Measurements from ENCODE around the gene EIF3D. TPM values are rescaled to one million over a fixed set of nuclear protein-coding genes. Genes with fewer than 3 reads are reported as not detected.
A peak's percentile ranks its signal among the peaks of the same experiment; 100 is the strongest.

Gene EIF3D
- total RNA-seq, 1 donor, result 393 TPM

- no peaks in the 10 kb centered on the region for H3K79me2 ChIP-seq (ENCODE audit: insufficient read depth, low read length)
- no peaks in the 10 kb centered on the region for H3K36me3 ChIP-seq (ENCODE audit: insufficient read depth, low read length)
- H3K9me3 ChIP-seq (ENCODE audit: low read depth, low read length), result no peaks in the 10 kb centered on the region
- no peak overlapping the region for H3K27ac ChIP-seq (ENCODE audit: low read depth, low read length)
- H4K20me1 ChIP-seq (ENCODE audit: insufficient read depth, low read length), result peaks cover 2% of the 10 kb centered on the region
- peak; percentile 22 for DNase-seq (ENCODE audit: insufficient read length, low spot score, missing footprints)
- H3K4me1 ChIP-seq (ENCODE audit: insufficient read depth, low read length), result peaks cover 5% of the 10 kb centered on the region
- no peak overlapping the region for H2AFZ ChIP-seq (ENCODE audit: low read length)
- H3K4me3 ChIP-seq (ENCODE audit: insufficient read depth, low read length), result no peak overlapping the region
- TF ChIP-seq, protein P1, sequence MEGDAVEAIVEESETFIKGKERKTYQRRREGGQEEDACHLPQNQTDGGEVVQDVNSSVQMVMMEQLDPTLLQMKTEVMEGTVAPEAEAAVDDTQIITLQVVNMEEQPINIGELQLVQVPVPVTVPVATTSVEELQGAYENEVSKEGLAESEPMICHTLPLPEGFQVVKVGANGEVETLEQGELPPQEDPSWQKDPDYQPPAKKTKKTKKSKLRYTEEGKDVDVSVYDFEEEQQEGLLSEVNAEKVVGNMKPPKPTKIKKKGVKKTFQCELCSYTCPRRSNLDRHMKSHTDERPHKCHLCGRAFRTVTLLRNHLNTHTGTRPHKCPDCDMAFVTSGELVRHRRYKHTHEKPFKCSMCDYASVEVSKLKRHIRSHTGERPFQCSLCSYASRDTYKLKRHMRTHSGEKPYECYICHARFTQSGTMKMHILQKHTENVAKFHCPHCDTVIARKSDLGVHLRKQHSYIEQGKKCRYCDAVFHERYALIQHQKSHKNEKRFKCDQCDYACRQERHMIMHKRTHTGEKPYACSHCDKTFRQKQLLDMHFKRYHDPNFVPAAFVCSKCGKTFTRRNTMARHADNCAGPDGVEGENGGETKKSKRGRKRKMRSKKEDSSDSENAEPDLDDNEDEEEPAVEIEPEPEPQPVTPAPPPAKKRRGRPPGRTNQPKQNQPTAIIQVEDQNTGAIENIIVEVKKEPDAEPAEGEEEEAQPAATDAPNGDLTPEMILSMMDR (IDR thresholded peaks at IDR 0.05; ENCODE audit: extremely low read depth, low read depth, low read length), result no peak
- peaks cover 6% of the 10 kb centered on the region for H3K27me3 ChIP-seq (ENCODE audit: insufficient read depth, low read length)
- no peak overlapping the region for H3K4me2 ChIP-seq (ENCODE audit: insufficient read depth, low read length)
Observed at GRCh38 chr22:36573815-36574363, 44.9 kb upstream of the EIF3D start.

GRCh38 chr22:36571991-36572390, 43.0 kb upstream of the EIF3D start:
- no peak for DNase-seq (ENCODE audit: insufficient read length, low spot score, missing footprints)
- peaks cover 3% of the 10 kb centered on the region for H3K27me3 ChIP-seq (ENCODE audit: insufficient read depth, low read length)
- no peaks in the 10 kb centered on the region for H3K36me3 ChIP-seq (ENCODE audit: insufficient read depth, low read length)
- peaks cover 5% of the 10 kb centered on the region for H3K4me1 ChIP-seq (ENCODE audit: insufficient read depth, low read length)
- peaks cover 2% of the 10 kb centered on the region for H4K20me1 ChIP-seq (ENCODE audit: insufficient read depth, low read length)
- TF ChIP-seq, protein P1 (IDR thresholded peaks at IDR 0.05; ENCODE audit: extremely low read depth, low read depth, low read length), result no peak
- H3K4me3 ChIP-seq (ENCODE audit: insufficient read depth, low read length), result no peak overlapping the region
- H3K79me2 ChIP-seq (ENCODE audit: insufficient read depth, low read length), result no peaks in the 10 kb centered on the region
- H3K9me3 ChIP-seq (ENCODE audit: low read depth, low read length), result no peaks in the 10 kb centered on the region
- H2AFZ ChIP-seq (ENCODE audit: low read length), result no peak overlapping the region
- no peak overlapping the region for H3K4me2 ChIP-seq (ENCODE audit: insufficient read depth, low read length)
- H3K27ac ChIP-seq (ENCODE audit: low read depth, low read length), result no peak overlapping the region

DNA sequence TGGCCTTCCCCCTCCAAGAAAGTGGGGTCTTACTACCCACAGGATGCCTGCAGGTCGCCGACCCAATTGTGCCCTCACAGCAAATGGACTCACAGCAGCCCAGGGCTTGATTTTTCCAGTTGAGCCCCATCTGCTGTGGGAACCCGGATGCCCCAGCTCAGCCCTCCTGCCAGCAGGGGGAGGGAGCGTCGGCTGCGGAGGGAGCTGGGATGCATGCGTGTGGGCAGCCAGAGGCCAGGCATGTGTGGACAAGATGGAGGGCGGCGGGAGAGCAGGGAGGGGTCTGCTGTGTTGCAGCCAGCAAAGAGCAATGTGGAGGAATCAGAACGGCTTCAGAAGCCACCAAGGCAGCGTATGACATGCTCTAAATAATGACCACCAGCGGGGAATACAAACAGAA, 41.0 kb upstream of the EIF3D start:
- H4K20me1 ChIP-seq (ENCODE audit: insufficient read depth, low read length), result no peaks in the 10 kb centered on the region
- no peaks in the 10 kb centered on the region for H3K36me3 ChIP-seq (ENCODE audit: insufficient read depth, low read length)
- peaks cover 10% of the 10 kb centered on the region for H3K27me3 ChIP-seq (ENCODE audit: insufficient read depth, low read length)
- no peak overlapping the region for H3K4me3 ChIP-seq (ENCODE audit: insufficient read depth, low read length)
- H3K27ac ChIP-seq (ENCODE audit: low read depth, low read length), result no peak overlapping the region
- peak; percentile 77 for DNase-seq (ENCODE audit: insufficient read length, low spot score, missing footprints)
- TF ChIP-seq, protein P1 (IDR thresholded peaks at IDR 0.05; ENCODE audit: extremely low read depth, low read depth, low read length), result peak; percentile 39
- no peaks in the 10 kb centered on the region for H3K9me3 ChIP-seq (ENCODE audit: low read depth, low read length)
- peak overlapping the region; percentile 88 for H2AFZ ChIP-seq (ENCODE audit: low read length)
- no peaks in the 10 kb centered on the region for H3K4me1 ChIP-seq (ENCODE audit: insufficient read depth, low read length)
- no peaks in the 10 kb centered on the region for H3K79me2 ChIP-seq (ENCODE audit: insufficient read depth, low read length)
- H3K4me2 ChIP-seq (ENCODE audit: insufficient read depth, low read length), result no peak overlapping the region

GRCh38 chr22:36568846-36569245, 39.9 kb upstream of the EIF3D start:
- H3K27ac ChIP-seq (ENCODE audit: low read depth, low read length), result no peak overlapping the region
- H4K20me1 ChIP-seq (ENCODE audit: insufficient read depth, low read length), result no peaks in the 10 kb centered on the region
- H3K4me1 ChIP-seq (ENCODE audit: insufficient read depth, low read length), result no peaks in the 10 kb centered on the region
- no peak overlapping the region for H3K4me3 ChIP-seq (ENCODE audit: insufficient read depth, low read length)
- no peak overlapping the region for H3K4me2 ChIP-seq (ENCODE audit: insufficient read depth, low read length)
- H3K36me3 ChIP-seq (ENCODE audit: insufficient read depth, low read length), result no peaks in the 10 kb centered on the region
- TF ChIP-seq, protein P1 (IDR thresholded peaks at IDR 0.05; ENCODE audit: extremely low read depth, low read depth, low read length), result no peak
- peak; percentile 4 for DNase-seq (ENCODE audit: insufficient read length, low spot score, missing footprints)
- H3K9me3 ChIP-seq (ENCODE audit: low read depth, low read length), result no peaks in the 10 kb centered on the region
- no peaks in the 10 kb centered on the region for H3K79me2 ChIP-seq (ENCODE audit: insufficient read depth, low read length)
- H2AFZ ChIP-seq (ENCODE audit: low read length), result no peak overlapping the region
- peaks cover 16% of the 10 kb centered on the region for H3K27me3 ChIP-seq (ENCODE audit: insufficient read depth, low read length)

All from osteoblast (primary cell).